NCI-H226 (cell line): ENCODE measurements around the gene AFF3.

Source experiments
- DNase-seq: peaks from one replicate; pipeline ENCODE4 v3.0.0-alpha.2; 2015

Gene AFF3

GRCh38 chr2:99727199-99727598 is 415.2 kb downstream of the AFF3 start:
- no peak for DNase-seq

- no peak for DNase-seq
Measured at GRCh38 chr2:99726691-99727090, 415.7 kb downstream of the AFF3 start.

- no peak for DNase-seq
Measured at GRCh38 chr2:99725820-99726219, 416.6 kb downstream of the AFF3 start.

GRCh38 chr2:99722476-99722875 is 419.9 kb downstream of the AFF3 start:
- no peak for DNase-seq

- DNase-seq = no peak
Measured at GRCh38 chr2:99719102-99719501, 423.3 kb downstream of the AFF3 start.

- no peak for DNase-seq
Measured at GRCh38 chr2:99715956-99716355, 426.4 kb downstream of the AFF3 start.

GRCh38 chr2:99714349-99714748 is 428.0 kb downstream of the AFF3 start:
- DNase-seq = no peak

- no peak for DNase-seq
Measured at GRCh38 chr2:99711144-99711543, 431.2 kb downstream of the AFF3 start.

- DNase-seq = no peak
Measured at GRCh38 chr2:99710721-99711120, 431.7 kb downstream of the AFF3 start.

- no peak for DNase-seq
Measured at GRCh38 chr2:99709229-99709628, 433.2 kb downstream of the AFF3 start.

- no peak for DNase-seq
Measured at GRCh38 chr2:99708231-99708630, 434.2 kb downstream of the AFF3 start.

GRCh38 chr2:99707592-99707991 is 434.8 kb downstream of the AFF3 start:
- DNase-seq = no peak

- no peak for DNase-seq
Measured at GRCh38 chr2:99706735-99707134, 435.7 kb downstream of the AFF3 start.

- DNase-seq = no peak
Measured at GRCh38 chr2:99701503-99701902, 440.9 kb downstream of the AFF3 start.

- no peak for DNase-seq
Measured at GRCh38 chr2:99700482-99701398, 441.6 kb downstream of the AFF3 start.

GRCh38 chr2:99698896-99699295 is 443.5 kb downstream of the AFF3 start:
- DNase-seq = peak; percentile 75

- DNase-seq = peak; percentile 94
Measured at GRCh38 chr2:99697811-99698568, 444.4 kb downstream of the AFF3 start.

- no peak for DNase-seq
Measured at GRCh38 chr2:99695944-99696253, 446.5 kb downstream of the AFF3 start.

GRCh38 chr2:99695130-99695943 is 447.1 kb downstream of the AFF3 start:
- DNase-seq = no peak

- no peak for DNase-seq
Measured at GRCh38 chr2:99694331-99694730, 448.1 kb downstream of the AFF3 start.

- no peak for DNase-seq
Measured at GRCh38 chr2:99692785-99693184, 449.6 kb downstream of the AFF3 start.

- DNase-seq = no peak
Measured at GRCh38 chr2:99691926-99692325, 450.5 kb downstream of the AFF3 start.

GRCh38 chr2:99689145-99689742 is 453.1 kb downstream of the AFF3 start:
- DNase-seq = no peak
